HG02610 (cell line): ENCODE measurements around the gene CEP89.
"Not testable (repeated sequence)": the region's sequence is repeated elsewhere in the genome, so short reads cannot be mapped to it uniquely, and the experiment has no call there.

Experiments used
- ATAC-seq: cut with Tn5 transposase; IDR thresholded peaks from one replicate; pipeline ENCODE4 v1.9.1; 2021; ENCODE audit warnings: mild to moderate bottlenecking, moderate library complexity; ENCODE audit not compliant: unreplicated experiment

Gene CEP89

DNA sequence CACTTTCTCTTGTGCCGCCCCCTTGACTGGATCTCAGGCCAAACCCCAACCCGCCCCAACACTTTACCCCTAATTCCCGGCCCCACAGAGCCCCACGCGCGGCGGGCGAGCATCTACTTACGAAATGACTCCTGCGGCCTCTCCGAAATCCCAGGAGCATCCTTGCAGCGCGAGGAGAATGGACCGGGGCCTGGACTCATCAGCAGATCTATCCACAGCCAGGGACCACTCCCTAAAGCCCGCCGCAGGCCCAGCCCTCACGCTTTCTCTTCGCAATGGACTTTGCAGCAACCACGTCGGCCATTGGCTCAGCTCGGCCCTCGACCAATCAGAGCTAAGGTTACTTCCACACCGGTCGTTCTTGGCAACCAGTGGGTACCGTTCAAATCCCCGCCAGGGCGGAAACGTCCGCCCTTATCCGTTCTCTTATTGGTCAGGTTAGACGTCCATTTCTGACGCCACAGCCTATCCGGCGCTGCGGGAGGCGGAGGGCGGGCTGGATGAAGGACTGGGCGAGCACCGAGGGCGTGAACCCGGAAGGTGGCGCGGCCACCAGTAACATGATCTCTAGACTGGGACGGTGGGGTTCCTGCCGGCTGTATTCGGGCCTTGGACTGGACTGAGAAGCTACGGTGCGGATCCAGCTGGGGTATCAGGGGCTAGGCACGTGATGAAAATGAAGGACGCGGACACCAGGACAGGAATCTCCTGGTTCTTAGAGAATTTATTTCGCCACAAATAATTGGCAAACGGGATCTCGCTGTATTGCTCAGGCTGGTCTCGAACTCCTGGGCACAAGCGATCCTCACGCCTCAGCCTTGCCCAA lies at the start of gene CEP89, which contains the start of gene FAAP24:
TSS of gene CEP89 (minus strand) at position 244 of the 826 bp plus-strand sequence. CDS start at position 160, 84 bp downstream.
TSS of gene FAAP24 (plus strand) at position 528 of the 826 bp plus-strand sequence. CDS start 955 bp downstream, outside the sequence.
- peak; percentile 99 for ATAC-seq

DNA sequence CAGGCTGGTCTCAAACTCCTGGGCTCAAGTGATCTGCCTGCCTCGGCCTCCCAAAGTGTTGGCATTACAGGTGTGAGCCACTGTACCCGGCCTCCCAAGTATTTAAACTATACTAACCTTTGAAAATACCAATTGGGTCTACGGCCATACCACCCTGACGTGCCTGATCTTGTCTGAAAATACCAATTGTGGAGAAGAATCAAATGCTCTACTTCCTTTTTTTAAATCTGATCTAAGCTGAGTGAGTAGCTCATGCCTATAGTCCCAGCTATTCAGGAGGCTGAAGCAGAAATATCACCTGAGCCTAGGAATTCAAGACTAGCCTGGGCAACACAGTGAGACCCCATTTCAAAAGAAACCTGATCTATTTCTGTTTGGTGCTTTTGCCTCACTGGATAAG lies 39.1 kb upstream of the CEP89 start:
- ATAC-seq, result not testable (repeated sequence)

DNA sequence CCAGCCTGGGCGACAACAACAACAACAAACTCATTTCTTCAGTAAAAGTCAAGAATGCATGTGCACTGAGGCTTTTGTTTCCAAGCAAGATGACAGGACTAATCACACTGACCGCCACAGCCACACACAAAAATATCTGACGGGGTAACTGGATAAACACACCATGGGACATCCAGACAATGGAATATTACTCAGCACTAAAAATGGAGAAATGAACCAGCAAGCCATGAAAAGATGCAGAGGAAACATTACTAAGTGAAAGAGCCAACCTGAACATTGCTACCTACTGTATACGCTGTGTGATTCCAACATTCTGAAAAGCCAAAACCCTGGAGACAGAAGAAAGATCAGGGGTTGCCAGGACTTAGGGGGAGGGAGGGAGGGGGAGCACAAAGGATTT lies 37.0 kb upstream of the CEP89 start:
- no peak for ATAC-seq

DNA sequence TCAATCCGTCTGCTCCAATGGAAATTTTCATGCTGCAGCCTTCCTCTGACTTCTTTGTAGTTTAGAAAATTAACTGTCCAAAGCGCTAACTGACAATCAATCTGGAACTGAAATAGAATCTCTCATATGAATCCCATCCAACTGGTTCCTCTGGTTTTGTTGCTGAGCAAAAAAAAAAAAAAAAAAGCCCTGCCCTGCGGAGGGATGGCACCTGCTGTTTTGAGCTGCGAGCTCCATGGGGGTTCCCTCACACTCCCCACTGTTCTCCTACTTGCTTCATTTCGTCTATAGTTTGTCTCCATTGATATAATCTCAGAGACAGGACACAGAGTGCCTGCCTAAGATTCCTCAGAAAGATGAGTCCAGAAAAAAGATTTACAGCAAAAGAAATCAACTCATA lies 33.7 kb upstream of the CEP89 start:
- no peak for ATAC-seq

DNA sequence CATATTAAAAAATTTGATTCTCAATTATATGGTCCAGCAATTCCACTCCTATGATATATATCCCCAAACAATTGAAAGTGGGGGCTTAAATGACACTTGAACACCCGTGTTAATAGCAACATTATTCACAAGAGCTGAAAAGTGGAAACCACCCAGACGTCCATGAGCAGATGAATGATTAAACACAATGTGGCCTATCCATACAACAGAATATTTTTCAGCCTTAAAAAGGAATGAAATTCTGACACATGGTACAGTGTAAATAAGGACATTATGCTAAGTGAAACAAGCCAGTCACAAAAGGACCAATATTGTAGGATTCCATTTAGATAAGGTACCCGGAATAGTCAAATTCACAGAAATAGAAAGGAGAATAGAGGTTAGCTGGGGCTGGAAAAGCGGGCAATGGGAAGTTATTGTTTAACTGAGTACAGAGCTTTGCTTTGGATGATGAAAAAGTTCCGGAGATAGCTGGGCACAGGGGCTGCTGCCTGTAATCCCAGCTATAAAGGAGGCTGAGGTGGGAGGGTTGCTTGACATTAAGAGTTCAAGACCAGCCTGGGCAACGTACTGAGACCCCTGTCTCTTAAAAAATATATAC lies 31.8 kb upstream of the CEP89 start:
- ATAC-seq, result not testable (repeated sequence)

DNA sequence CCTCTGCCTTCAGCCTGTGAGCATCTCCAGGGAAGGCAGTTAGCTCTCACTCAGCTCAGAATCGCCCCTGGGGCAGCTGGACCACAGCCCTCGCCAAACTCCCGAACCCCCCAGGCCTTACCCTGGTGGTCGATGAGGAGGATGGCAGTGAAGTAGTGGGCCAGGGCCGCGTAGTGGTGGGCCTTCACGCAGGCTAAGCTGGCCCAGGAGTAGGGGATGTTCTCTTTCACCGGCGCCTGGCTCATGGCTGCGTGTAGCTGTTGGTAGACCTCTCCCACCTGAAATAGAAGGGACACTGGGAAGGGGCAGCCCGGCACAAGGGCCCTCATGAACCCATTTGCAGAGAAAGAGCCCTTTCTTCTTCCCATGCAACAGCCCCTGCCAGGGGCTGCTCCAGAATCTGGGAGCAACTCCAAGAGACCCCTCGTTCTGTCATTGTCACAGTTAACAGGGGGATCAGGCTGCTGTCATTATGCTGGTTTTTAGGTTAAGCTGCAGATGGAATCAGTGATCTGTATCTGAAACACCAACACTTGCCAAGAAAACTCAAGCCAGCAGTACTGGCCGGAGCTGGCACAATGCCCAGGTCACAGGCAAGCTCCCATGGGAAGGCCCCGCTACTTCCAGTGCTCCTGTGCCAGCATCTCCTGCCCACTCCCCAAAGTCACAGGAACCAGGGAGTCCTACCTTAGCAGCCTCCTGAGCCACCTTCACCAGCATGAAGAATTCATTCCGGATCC lies 30.5 kb upstream of the CEP89 start:
- not testable (repeated sequence) for ATAC-seq

DNA sequence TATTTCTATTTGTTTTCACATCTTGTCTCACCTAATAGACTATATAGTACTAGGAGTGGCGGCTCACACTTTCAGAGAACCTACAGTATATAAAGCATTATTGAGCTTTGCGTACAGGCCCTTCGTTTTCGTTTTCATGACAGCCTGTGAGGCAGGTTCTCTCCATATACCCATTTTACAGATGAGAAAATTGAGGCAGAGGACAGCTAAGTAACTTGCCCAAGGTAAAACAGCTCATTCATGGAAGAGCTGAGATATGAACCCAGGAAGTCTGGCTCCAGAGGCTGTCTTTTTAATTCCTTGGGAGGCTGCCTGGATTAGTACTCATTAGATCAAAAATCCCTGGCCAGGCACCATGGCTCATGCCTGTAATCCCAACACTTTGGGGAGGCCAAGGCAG lies 29.2 kb upstream of the CEP89 start:
- no peak for ATAC-seq

DNA sequence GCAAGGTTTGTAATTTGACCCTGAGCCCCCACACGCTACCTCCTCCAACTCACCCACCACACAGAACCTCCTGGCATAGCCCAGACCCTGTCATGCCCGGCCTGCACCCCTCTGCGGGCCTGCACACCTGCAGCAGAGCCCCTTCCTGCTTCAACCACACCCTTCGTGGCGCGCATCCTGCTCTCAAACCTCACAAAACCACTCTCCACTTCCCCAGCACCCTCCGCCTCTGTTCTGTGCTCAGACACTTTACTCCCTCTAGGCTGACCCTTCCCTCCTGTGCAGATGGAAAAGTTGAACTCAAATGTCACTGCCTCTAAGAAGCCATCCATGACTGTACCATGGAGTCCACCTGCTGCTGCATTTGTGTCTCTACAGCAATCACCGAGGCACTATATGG lies 28.8 kb upstream of the CEP89 start:
- no peak for ATAC-seq

DNA sequence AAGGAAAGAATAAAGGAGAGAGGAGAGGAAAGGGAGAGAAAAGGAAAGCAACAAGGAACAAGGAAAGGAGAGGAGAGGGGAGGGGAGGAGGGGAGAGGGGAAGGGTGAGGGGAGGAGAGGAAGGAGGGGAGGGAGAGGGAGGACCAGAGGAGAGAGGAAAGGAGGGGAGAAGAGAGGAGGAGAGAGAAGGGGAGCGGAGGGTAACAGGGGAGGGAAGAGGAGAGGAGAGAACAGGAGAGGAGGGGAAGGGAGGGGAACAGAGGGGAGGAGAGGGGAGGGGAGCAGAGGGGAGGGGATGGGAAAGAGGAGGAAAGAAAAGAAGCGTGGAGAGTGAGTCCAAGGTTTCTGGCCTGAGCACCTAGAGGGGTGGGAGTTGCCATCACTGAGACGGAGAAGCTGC lies 27.0 kb upstream of the CEP89 start:
- ATAC-seq, result no peak

DNA sequence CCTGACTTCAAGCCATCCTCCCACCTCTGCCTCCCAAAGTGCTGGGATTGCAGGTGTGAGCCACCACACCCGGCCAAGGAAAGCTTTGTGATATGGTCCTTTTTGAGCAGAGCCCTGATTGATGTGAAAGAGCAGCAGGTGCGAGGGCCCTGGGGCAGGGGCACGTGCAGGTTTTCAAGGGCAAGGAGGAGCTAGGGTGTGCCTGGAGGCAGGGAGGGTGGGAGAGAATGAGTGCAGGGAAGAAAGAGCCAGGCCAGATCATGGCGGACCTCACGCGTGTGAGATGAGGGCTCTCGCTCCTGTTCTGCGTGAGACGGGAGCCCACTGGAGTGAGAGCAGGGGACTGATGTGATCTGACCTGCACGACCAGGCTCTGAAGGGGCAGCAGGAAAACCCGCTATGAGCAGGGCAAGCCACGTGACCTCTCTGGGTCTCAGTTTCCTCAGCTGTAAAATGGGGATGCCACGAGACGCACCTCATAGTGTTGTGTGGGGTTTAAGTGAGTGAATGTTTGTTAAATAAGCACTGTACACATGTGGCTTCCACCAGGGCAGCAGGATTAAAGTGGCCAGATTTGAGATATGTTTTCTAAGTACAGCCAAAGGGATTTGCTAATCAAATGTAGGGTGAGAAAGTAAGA lies 26.1 kb upstream of the CEP89 start:
- ATAC-seq, result no peak

DNA sequence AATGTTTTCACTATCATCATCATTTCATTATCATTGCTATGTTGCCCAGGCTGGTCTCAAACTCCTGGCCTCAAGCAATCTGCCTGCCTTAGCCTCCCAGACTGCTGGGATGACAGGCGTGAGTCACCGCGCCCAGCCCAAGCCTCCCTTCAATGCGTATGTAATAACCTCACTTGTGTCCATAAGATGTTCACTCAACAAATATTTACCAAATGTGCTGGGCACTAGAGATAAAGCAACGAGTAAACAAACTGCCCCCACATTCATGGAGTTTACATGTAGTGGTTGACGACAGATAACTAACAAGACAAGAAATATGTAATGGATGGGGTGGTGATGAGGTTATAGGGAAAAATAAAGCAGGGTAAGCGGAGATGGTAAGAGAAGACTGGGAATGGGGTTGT lies 25.3 kb upstream of the CEP89 start:
- ATAC-seq, result not testable (repeated sequence)

DNA sequence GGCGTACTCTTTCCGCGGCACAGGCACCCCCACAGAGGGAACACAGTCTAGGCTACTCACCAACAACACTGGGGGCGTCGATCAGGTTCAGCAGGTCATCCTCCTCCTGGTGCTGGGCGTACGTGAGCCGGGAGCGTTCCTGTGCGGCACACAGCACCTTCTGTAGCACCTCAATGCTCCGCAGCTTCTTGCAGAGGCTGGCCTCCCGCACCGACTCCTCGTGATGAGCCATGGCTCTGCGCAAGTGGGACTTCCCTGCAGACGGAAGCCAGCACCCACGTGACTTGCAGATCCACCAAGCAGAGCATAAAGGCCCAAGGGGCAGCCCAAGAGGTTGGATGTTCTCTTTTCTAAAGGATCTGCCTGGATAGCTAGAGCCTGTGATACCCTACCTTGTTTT lies 24.2 kb upstream of the CEP89 start:
- ATAC-seq, result not testable (repeated sequence)

DNA sequence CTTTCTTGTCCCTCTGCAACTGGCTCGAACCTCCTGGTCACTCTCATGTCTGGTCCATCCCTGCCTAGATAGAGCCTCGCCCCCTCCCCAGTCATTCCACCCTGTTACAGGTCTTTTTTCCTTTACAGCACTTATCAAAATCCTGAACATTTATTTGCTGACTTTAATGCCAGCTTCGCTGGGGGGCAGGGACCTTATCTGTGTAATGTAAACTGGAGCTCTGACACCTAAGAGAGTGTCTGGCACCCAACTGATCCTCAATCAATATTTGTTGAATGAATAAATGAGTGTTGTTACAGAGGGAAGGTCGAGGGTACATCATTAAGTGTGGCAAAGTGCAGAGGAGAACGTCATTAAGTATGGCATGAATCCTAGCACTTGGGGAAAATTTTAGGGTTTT lies 17.0 kb upstream of the CEP89 start:
- no peak for ATAC-seq

DNA sequence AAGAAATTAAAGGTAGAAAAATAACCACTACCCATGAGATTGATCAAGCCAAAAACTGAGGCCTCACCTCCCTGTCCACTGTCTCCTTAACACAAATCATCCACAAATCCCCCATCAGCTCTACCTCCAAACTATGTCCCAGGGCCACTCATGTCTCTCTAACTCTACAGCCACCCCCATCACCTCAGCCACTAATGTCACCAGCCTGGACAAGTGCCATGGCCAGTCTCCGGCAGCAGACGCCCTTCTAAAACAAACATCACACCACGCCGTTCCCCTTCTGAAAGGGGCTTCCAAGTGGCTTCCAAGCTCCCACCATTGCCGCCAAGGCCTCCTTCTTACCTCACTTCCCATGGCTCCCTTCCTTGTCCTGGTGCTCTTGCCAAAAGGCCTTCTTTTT lies 16.5 kb upstream of the CEP89 start:
- not testable (repeated sequence) for ATAC-seq

DNA sequence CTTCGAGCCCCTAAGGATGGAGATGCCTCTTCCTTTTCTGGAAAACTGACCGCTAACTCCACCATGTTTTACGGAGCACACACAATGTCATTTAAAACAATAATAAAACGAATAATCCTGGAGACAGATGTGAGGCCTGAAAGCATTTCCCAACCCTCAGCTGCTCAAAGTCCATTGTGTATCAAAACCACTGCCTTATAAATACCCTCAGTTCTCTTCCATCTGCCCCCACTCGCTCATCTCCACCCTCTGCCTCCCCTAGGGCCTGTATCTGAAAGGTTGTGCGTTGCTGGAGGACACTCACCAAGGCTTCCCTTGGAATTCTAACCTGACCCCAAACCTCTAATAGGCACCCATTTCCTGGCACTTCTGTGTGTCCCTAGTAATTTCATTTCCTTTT lies 10.7 kb upstream of the CEP89 start:
- ATAC-seq, result not testable (repeated sequence)

DNA sequence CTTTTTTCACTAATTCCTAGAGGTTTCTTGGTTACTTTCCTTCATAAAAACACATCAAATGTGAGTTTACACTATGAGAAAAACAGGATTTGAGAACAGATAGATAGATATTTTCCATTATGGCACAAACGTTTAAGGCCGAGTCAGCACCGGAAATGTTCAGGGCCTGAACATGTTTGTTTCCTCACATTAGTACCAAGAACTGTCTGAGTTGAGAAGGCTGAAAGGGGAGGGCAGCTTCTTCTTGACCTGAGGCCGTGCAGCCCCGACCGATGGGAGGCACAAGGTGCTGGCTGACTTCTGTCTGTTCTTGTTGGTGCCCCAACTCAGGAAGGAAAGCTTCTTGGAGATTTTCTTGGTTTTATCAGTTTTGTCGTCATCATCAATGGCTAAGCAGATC lies 8.0 kb upstream of the CEP89 start:
- not testable (repeated sequence) for ATAC-seq

DNA sequence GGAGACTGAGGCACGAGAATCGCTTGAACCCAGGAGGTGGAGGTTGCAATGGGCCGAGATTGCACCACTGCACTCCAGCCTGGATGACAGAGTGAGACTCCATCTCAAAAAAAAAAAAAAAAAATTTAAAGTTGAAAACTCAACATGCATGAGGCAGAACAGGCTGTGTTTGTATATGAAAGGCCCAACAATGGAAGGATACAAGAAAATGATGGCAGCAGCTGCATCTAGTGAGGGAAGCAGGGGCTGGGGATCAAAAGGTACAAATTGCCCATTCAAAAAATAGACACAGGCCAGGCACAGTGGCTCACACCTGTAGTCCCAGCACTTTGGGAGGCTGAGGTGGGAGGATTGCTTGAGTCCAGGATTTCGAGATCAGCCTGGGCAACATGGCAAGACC lies 6.1 kb upstream of the CEP89 start:
- ATAC-seq, result not testable (repeated sequence)

DNA sequence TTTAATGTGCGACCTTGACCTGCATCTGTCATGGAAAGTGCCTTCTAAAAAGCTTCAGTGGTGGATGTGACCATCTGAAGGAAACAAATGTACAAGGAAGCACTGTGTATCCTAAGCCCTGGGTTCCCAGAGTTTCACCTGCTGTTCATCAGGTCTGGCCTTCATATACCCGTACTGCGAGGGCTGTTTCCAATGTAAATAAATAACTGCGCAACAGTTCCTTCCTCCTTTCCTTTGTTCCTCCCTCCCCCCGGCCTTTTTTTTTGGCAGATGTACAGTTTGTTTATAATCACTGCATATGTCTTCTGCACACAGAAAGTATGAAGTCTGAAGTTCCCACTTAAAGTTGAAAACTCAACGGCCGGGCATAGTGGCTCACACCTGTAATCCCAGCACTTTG lies 5.5 kb upstream of the CEP89 start:
- ATAC-seq, result no peak

DNA sequence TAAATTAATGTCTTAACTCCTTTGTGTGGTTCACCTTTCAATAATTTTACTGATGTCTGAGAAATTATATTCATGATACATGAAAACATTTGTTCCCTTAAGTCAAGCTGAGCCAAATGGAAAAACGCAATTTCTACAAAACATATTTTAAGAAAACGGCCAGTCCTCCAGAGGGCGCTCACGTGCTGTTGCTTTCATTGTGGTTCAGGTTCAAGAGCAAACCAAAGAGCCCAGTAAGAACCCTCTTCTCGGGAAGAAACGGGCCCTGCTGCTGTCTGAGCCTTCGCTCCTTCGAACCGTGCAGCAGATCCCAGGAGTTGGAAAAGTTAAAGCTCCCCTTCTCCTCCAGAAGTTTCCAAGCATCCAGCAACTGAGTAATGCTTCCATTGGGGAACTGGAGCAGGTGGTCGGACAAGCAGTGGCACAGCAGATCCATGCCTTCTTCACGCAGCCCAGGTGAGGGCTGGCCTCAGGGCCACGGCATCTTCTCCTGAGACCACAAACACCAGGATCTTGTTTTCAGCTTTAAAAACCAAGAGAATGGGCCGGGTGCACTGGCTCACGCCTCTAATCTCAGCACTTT lies 4.6 kb upstream of the CEP89 start:
- ATAC-seq, result no peak

DNA sequence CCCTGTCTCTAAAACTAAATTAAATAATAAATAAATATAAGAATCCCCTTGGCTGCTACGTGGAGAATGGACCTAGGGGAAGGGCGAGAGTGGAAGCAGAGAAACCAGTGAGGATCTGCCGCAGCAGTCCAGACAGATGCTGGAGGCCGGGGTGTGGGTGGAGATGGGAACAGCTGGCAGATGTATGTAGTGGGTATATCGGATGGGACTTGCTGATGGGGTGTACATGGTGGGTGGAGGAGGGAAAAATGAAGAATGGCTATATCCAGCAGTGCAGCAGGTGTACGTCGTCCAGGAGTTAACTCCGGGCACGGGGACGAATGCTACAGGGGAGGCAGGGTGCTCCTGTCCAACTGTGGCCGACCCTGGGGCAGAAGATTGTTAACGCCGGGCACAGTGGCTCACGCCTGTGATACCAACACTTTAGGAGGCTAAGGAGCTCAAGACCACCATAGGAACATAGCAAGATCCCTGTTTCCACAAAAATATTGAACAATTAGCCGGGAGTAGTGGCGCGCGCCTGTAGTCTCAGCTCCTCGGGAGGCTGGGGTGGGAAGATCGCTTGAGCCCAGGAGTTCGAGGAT lies 654 bp downstream of the CEP89 start:
- ATAC-seq, result no peak
